HG03354 (cell line): ENCODE measurements around the gene LRRC27.
"Not testable (repeated sequence)": the region's sequence is repeated elsewhere in the genome, so short reads cannot be mapped to it uniquely, and the experiment has no call there.

Experiments
- ATAC-seq: cut with Tn5 transposase; IDR thresholded peaks from one replicate; pipeline ENCODE4 v1.9.1; 2021; ENCODE audit warnings: mild to moderate bottlenecking; ENCODE audit not compliant: unreplicated experiment, poor library complexity, severe bottlenecking

Gene LRRC27

GRCh38 chr10:132383751-132384196 is 51.8 kb downstream of the LRRC27 start:
- no peak for ATAC-seq

GRCh38 chr10:132384618-132385388 is 52.8 kb downstream of the LRRC27 start:
- no peak for ATAC-seq

GRCh38 chr10:132385389-132385667 is 53.3 kb downstream of the LRRC27 start:
- ATAC-seq = no peak

- no peak for ATAC-seq
These were observed 53.9 kb downstream of the LRRC27 start for GRCh38 chr10:132385721-132386418.

GRCh38 chr10:132386419-132386831 is 54.4 kb downstream of the LRRC27 start:
- ATAC-seq = no peak

GRCh38 chr10:132386896-132387295 is 54.9 kb downstream of the LRRC27 start:
- not testable (repeated sequence) for ATAC-seq

GRCh38 chr10:132387764-132388210 is 55.8 kb downstream of the LRRC27 start:
- peak; percentile 52 for ATAC-seq

GRCh38 chr10:132388891-132389432 is 57.0 kb downstream of the LRRC27 start:
- ATAC-seq = no peak

GRCh38 chr10:132389433-132390169 is 57.6 kb downstream of the LRRC27 start:
- ATAC-seq = no peak

- no peak for ATAC-seq
These were observed 58.4 kb downstream of the LRRC27 start for GRCh38 chr10:132390170-132390920.

GRCh38 chr10:132390921-132391675 is 59.1 kb downstream of the LRRC27 start:
- ATAC-seq = no peak

- no peak for ATAC-seq
These were observed 59.7 kb downstream of the LRRC27 start for GRCh38 chr10:132391676-132392020.

- no peak for ATAC-seq
These were observed 60.3 kb downstream of the LRRC27 start for GRCh38 chr10:132392184-132392800.

GRCh38 chr10:132392811-132393694 is 61.1 kb downstream of the LRRC27 start:
- ATAC-seq = no peak

- no peak for ATAC-seq
These were observed 61.7 kb downstream of the LRRC27 start for GRCh38 chr10:132393695-132394181.

GRCh38 chr10:132394201-132394811 is 62.3 kb downstream of the LRRC27 start:
- ATAC-seq = no peak
